MM.1S (cell line): ENCODE results near the gene XPO6.

ENCODE experiments used
- DNase-seq: peaks from one replicate; pipeline ENCODE4 v3.0.0-alpha.2; 2015
- H2AFZ ChIP-seq: fragments of 300-600 bp; sonication (generic); 2 replicates; pipeline ENCODE4 v1.6.0; 2016; ENCODE audit warnings: antibody characterized with exemption, low read length
- H3F3A ChIP-seq: fragments of 300-600 bp; sonication (generic); 2 replicates; pipeline ENCODE4 v1.6.1; 2016; ENCODE audit warnings: mild to moderate bottlenecking, antibody characterized with exemption, low read length, moderate library complexity, mixed read lengths; ENCODE audit not compliant: insufficient read depth
- H3K27ac ChIP-seq: fragments of 300-600 bp; sonication (generic); 2 replicates; pipeline ENCODE4 v1.5.1; 2016; ENCODE audit warnings: mild to moderate bottlenecking, low read length
- H3K27me3 ChIP-seq: fragments of 300-600 bp; sonication (generic); replicated peaks from 2 replicates; pipeline ENCODE4 v1.6.0; 2016; ENCODE audit warnings: low read length; ENCODE audit not compliant: insufficient read depth
- H3K36me3 ChIP-seq: fragments of 300-600 bp; sonication (generic); replicated peaks from 2 replicates; pipeline ENCODE4 v1.6.1; 2016; ENCODE audit warnings: mild to moderate bottlenecking, low read length, mixed read lengths; ENCODE audit not compliant: insufficient read depth
- H3K4me1 ChIP-seq: fragments of 300-600 bp; sonication (generic); 2 replicates; pipeline ENCODE4 v1.6.1; 2016; ENCODE audit warnings: low read length, mixed read lengths
- H3K4me2 ChIP-seq: fragments of 300-600 bp; sonication (generic); 2 replicates; pipeline ENCODE4 v1.6.0; 2016; ENCODE audit warnings: low read depth, low read length
- H3K4me3 ChIP-seq: fragments of 300-600 bp; sonication (generic); 2 replicates; pipeline ENCODE4 v1.5.1; 2016; ENCODE audit warnings: low read length, mixed read lengths
- H3K79me2 ChIP-seq: fragments of 300-600 bp; sonication (generic); 2 replicates; pipeline ENCODE4 v1.6.1; 2016; ENCODE audit warnings: mixed run types, low read length, mixed read lengths
- H3K9ac ChIP-seq: fragments of 300-600 bp; sonication (generic); 2 replicates; pipeline ENCODE4 v1.6.1; 2016; ENCODE audit warnings: low read length, mixed read lengths
- H3K9me2 ChIP-seq: fragments of 300-600 bp; sonication (generic); replicated peaks from 2 replicates; pipeline ENCODE4 v1.6.1; 2016; ENCODE audit warnings: mild to moderate bottlenecking, low read length, mixed read lengths; ENCODE audit not compliant: insufficient read depth
- H3K9me3 ChIP-seq: fragments of 300-600 bp; sonication (generic); replicated peaks from 2 replicates; pipeline ENCODE4 v1.6.1; 2016; ENCODE audit warnings: mild to moderate bottlenecking, low read length, mixed read lengths; ENCODE audit not compliant: insufficient read depth
- H4K20me1 ChIP-seq: fragments of 300-600 bp; sonication (generic); 2 replicates; pipeline ENCODE4 v1.6.1; 2016; ENCODE audit warnings: mild to moderate bottlenecking, low read length, moderate library complexity, mixed read lengths; ENCODE audit not compliant: insufficient read depth
- EZH2 ChIP-seq: fragments of 300-600 bp; sonication (generic); optimal IDR thresholded peaks from 2 replicates; pipeline ENCODE3; 2017; ENCODE audit warnings: low read depth, mild to moderate bottlenecking, antibody characterized with exemption, low read length, mixed read lengths
- EZH2phosphoT487 ChIP-seq: fragments of 300-600 bp; sonication (generic); IDR thresholded peaks from 2 replicates; pipeline ENCODE4 v1.6.1; 2018; ENCODE audit warnings: antibody characterized with exemption, low read length
- TF ChIP-seq, protein P1 (sequence below): fragments of 300-600 bp; sonication (generic); IDR thresholded peaks from 2 replicates; pipeline ENCODE4 v1.5.1; 2016; ENCODE audit warnings: antibody characterized with exemption, low read length, mixed read lengths

The XPO6 gene

DNA sequence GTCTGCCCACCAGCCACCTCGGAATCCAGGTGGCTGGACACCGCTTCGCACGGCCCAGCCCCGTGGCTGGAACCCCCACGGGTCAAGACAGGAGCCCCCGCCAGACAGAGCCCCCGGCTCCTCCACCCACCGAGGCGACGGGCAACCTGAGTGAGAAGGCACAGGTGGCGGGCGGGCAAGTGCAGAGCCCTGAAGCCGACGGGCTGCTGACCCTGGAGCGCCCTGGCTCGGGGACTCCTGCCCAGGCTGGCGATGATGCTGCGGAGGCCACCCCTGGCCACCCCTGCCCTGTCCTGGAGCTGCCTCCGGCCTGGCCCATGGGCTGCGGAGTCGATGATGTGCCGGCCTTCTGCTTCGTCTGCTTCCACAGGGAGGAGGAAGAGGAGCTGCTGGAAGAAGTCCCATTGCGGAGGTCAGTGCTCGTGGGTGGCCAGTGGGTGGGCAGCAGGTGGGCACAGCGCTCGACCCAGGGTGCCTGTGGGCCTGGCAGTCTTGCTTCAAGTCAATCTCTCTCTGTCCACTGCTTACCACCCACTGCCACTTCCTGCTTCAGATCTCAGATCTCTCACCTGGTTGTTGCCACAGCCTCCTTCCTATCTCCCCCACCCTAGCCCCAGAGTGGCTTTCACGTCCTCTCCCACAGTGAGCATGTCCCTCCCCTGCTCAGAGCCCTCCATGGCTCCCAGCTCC, 47.5 kb upstream of the XPO6 start:
- H3F3A ChIP-seq = no peaks in the 10 kb centered on the region
- TF ChIP-seq, protein P1, sequence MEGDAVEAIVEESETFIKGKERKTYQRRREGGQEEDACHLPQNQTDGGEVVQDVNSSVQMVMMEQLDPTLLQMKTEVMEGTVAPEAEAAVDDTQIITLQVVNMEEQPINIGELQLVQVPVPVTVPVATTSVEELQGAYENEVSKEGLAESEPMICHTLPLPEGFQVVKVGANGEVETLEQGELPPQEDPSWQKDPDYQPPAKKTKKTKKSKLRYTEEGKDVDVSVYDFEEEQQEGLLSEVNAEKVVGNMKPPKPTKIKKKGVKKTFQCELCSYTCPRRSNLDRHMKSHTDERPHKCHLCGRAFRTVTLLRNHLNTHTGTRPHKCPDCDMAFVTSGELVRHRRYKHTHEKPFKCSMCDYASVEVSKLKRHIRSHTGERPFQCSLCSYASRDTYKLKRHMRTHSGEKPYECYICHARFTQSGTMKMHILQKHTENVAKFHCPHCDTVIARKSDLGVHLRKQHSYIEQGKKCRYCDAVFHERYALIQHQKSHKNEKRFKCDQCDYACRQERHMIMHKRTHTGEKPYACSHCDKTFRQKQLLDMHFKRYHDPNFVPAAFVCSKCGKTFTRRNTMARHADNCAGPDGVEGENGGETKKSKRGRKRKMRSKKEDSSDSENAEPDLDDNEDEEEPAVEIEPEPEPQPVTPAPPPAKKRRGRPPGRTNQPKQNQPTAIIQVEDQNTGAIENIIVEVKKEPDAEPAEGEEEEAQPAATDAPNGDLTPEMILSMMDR = no peak
- TF ChIP-seq EZH2phosphoT487 (no peak), EZH2 (no peak)
- H3K36me3 ChIP-seq = no peaks in the 10 kb centered on the region
- H3K4me2 ChIP-seq = peak overlapping the region; percentile 4; the same call in 1 of the 2 replicates
- H3K79me2 ChIP-seq = no peaks in the 10 kb centered on the region
- no peaks in the 10 kb centered on the region for H4K20me1 ChIP-seq
- no peaks in the 10 kb centered on the region for H3K9me2 ChIP-seq
- peaks cover 38% of the 10 kb centered on the region for H3K4me1 ChIP-seq
- no peaks in the 10 kb centered on the region for H3K9me3 ChIP-seq
- no peak overlapping the region for H3K9ac ChIP-seq
- H3K27ac ChIP-seq = no peak overlapping the region
- no peak for DNase-seq
- H3K4me3 ChIP-seq = no peak overlapping the region
- no peaks in the 10 kb centered on the region for H3K27me3 ChIP-seq
- peak overlapping the region; percentile 59; the same call in 1 of the 2 replicates for H2AFZ ChIP-seq

GRCh38 chr16:28258567-28258966, 46.8 kb upstream of the XPO6 start:
- Histone ChIP-seq H3K9me3 (no peaks in the 10 kb centered on the region), H3K4me3 (no peak overlapping the region), H3K4me1 (peaks cover 38% of the 10 kb centered on the region), H3K9me2 (no peaks in the 10 kb centered on the region), H3K27ac (no peak overlapping the region), H3K9ac (no peak overlapping the region), H3K79me2 (no peaks in the 10 kb centered on the region), H3F3A (no peaks in the 10 kb centered on the region), H3K27me3 (no peaks in the 10 kb centered on the region), H2AFZ (no peak overlapping the region), H3K36me3 (no peaks in the 10 kb centered on the region), H4K20me1 (no peaks in the 10 kb centered on the region), H3K4me2 (no peak overlapping the region)
- TF ChIP-seq EZH2phosphoT487 = no peak
- no peak for TF ChIP-seq EZH2
- TF ChIP-seq, protein P1 = no peak
- DNase-seq = no peak

GRCh38 chr16:28257256-28257655, 45.5 kb upstream of the XPO6 start:
- Histone ChIP-seq H3F3A (no peaks in the 10 kb centered on the region), H3K9ac (no peak overlapping the region), H3K27ac (no peak overlapping the region), H3K4me2 (no peak overlapping the region), H3K36me3 (no peaks in the 10 kb centered on the region), H3K9me2 (no peaks in the 10 kb centered on the region), H3K4me3 (no peak overlapping the region), H3K79me2 (no peaks in the 10 kb centered on the region), H3K27me3 (no peaks in the 10 kb centered on the region), H3K4me1 (peaks cover 26% of the 10 kb centered on the region), H3K9me3 (no peaks in the 10 kb centered on the region), H2AFZ (no peak overlapping the region), H4K20me1 (no peaks in the 10 kb centered on the region)
- DNase-seq = no peak
- TF ChIP-seq EZH2phosphoT487 (no peak), EZH2 (no peak)
- TF ChIP-seq, protein P1 = no peak
